Measurements from ENCODE around the gene LARP4B. TPM values are rescaled to one million over a fixed set of nuclear protein-coding genes. Genes with fewer than 3 reads are reported as not detected.

LARP4B gene
- total RNA-seq, 1 donor from 2014 or later, result 33.1 TPM

GRCh38 chr10:785861-786214 lies 145.7 kb downstream of the LARP4B start:
- no peak overlapping the region for H2AFZ ChIP-seq (replicated peaks)
- no peaks in the 10 kb centered on the region for H3K9me3 Mint-ChIP-seq
- H3K4me2 ChIP-seq, result no peak overlapping the region
- no peaks in the 10 kb centered on the region for H4K20me1 ChIP-seq (ENCODE audit: low read depth)
- H3F3A ChIP-seq (ENCODE audit: low read depth), result no peaks in the 10 kb centered on the region
- H3K4me3 Mint-ChIP-seq, result no peak overlapping the region
- H3K9ac ChIP-seq, result no peak overlapping the region
- H3K27me3 ChIP-seq, result peaks cover 24% of the 10 kb centered on the region
- H3K4me1 ChIP-seq, result peaks cover 8% of the 10 kb centered on the region
- H3K27ac ChIP-seq, result no peak overlapping the region
- H3K79me2 ChIP-seq (ENCODE audit: low read depth), result no peaks in the 10 kb centered on the region
- no peaks in the 10 kb centered on the region for H3K36me3 ChIP-seq
- no peaks in the 10 kb centered on the region for H3K36me3 Mint-ChIP-seq
- no peak for TF ChIP-seq EZH2 (IDR thresholded peaks at IDR 0.05)
- H3K27me3 Mint-ChIP-seq (ENCODE audit: insufficient read depth, low read depth), result peaks cover 19% of the 10 kb centered on the region
- peak overlapping the region; percentile 57 for H3K27ac Mint-ChIP-seq
- no peak for DNase-seq (ENCODE audit: low spot score)
- H3K9me3 ChIP-seq (ENCODE audit: low read depth), result no peaks in the 10 kb centered on the region
- H3K4me1 Mint-ChIP-seq, result peaks cover 22% of the 10 kb centered on the region
- H3K4me3 ChIP-seq, result no peak overlapping the region

GRCh38 chr10:785089-785860 lies 146.2 kb downstream of the LARP4B start:
- Mint-ChIP-seq H3K4me3 (peak overlapping the region; percentile 50), H3K27ac (no peak overlapping the region), H3K4me1 (peaks cover 22% of the 10 kb centered on the region), H3K9me3 (peaks cover 1% of the 10 kb centered on the region), H3K27me3 (ENCODE audit: insufficient read depth, low read depth) (peaks cover 19% of the 10 kb centered on the region), H3K36me3 (no peaks in the 10 kb centered on the region)
- Histone ChIP-seq H3K4me3 (peak overlapping the region; percentile 41), H3K9me3 (ENCODE audit: low read depth) (no peaks in the 10 kb centered on the region), H3K4me2 (peak overlapping the region; percentile 84), H2AFZ (replicated peaks) (peak overlapping the region; percentile 52), H4K20me1 (ENCODE audit: low read depth) (no peaks in the 10 kb centered on the region), H3K27ac (no peak overlapping the region), H3F3A (ENCODE audit: low read depth) (no peaks in the 10 kb centered on the region), H3K27me3 (peaks cover 24% of the 10 kb centered on the region), H3K36me3 (no peaks in the 10 kb centered on the region), H3K79me2 (ENCODE audit: low read depth) (no peaks in the 10 kb centered on the region), H3K9ac (no peak overlapping the region), H3K4me1 (peaks cover 8% of the 10 kb centered on the region)
- TF ChIP-seq, protein P1, sequence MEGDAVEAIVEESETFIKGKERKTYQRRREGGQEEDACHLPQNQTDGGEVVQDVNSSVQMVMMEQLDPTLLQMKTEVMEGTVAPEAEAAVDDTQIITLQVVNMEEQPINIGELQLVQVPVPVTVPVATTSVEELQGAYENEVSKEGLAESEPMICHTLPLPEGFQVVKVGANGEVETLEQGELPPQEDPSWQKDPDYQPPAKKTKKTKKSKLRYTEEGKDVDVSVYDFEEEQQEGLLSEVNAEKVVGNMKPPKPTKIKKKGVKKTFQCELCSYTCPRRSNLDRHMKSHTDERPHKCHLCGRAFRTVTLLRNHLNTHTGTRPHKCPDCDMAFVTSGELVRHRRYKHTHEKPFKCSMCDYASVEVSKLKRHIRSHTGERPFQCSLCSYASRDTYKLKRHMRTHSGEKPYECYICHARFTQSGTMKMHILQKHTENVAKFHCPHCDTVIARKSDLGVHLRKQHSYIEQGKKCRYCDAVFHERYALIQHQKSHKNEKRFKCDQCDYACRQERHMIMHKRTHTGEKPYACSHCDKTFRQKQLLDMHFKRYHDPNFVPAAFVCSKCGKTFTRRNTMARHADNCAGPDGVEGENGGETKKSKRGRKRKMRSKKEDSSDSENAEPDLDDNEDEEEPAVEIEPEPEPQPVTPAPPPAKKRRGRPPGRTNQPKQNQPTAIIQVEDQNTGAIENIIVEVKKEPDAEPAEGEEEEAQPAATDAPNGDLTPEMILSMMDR (IDR thresholded peaks at IDR 0.05), result no peak
- DNase-seq (ENCODE audit: low spot score), result no peak

DNA sequence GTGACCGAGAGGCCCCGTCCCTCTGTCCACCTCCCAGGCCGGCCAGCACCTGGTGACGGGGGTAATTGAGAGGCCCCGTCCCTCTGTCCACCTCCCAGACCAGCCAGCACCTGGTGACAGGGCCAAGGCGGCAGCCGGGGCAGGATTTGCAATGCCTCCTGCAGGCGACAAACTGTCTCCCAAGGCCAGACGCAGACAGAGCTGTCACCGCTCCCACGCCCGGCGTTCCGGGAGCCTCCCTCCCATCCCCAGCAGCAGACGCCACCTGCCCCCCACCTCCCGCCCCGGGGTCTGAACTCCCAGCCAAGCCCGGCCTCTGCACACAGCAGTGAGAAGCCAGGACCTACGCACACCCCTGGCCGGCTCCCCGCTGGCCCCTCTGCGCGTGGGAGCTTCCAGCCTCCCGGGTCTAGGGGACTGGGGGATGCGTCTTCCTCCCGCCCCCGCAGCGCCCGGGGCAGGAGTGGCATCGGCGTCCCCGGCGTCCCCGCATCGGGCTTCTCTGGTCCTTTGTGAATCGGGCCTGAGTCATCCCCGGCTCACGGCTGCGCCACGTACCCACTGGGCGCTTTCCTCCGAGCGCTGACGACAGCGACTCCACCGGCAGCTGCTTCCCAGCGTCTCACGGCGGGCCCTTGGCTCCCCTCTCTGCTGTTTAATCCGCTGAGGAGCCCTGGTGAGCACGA lies 147.0 kb downstream of the LARP4B start:
- H3K4me1 Mint-ChIP-seq, result peaks cover 18% of the 10 kb centered on the region
- peak overlapping the region; percentile 84 for H3K4me2 ChIP-seq
- no peaks in the 10 kb centered on the region for H3K36me3 ChIP-seq
- no peak overlapping the region for H3K27ac ChIP-seq
- no peak overlapping the region for H3K9ac ChIP-seq
- H2AFZ ChIP-seq (replicated peaks), result peak overlapping the region; percentile 52
- no peaks in the 10 kb centered on the region for H4K20me1 ChIP-seq (ENCODE audit: low read depth)
- H3K9me3 Mint-ChIP-seq, result peaks cover 6% of the 10 kb centered on the region
- H3K4me1 ChIP-seq, result peaks cover 5% of the 10 kb centered on the region
- TF ChIP-seq EZH2phosphoT487 (IDR thresholded peaks at IDR 0.05), result no peak
- no peak for TF ChIP-seq EZH2 (IDR thresholded peaks at IDR 0.05)
- TF ChIP-seq, protein P1 (IDR thresholded peaks at IDR 0.05), result no peak
- H3K36me3 Mint-ChIP-seq, result peaks cover 2% of the 10 kb centered on the region
- peaks cover 17% of the 10 kb centered on the region for H3K27me3 Mint-ChIP-seq (ENCODE audit: insufficient read depth, low read depth)
- peak; percentile 78 for DNase-seq (ENCODE audit: low spot score)
- H3F3A ChIP-seq (ENCODE audit: low read depth), result no peaks in the 10 kb centered on the region
- no peaks in the 10 kb centered on the region for H3K9me3 ChIP-seq (ENCODE audit: low read depth)
- no peaks in the 10 kb centered on the region for H3K79me2 ChIP-seq (ENCODE audit: low read depth)
- peaks cover 24% of the 10 kb centered on the region for H3K27me3 ChIP-seq
- peak overlapping the region; percentile 58 for H3K4me3 Mint-ChIP-seq
- H3K4me3 ChIP-seq, result peak overlapping the region; percentile 41
- no peak overlapping the region for H3K27ac Mint-ChIP-seq

Measured in neural progenitor cell (in vitro differentiated cells).